ENCODE data around the gene FMR1NB.

Gene FMR1NB

GRCh38 chrX:148070504-148070877 is 89.4 kb downstream of the FMR1NB start:
- no peak for DNase-seq (ENCODE audit: low read depth in 3 of 3)
